HepG2 (cell line): ENCODE results near the gene AHRR. TPM values are rescaled to one million over a fixed set of nuclear protein-coding genes. Genes with fewer than 3 reads are reported as not detected.

Experiments used
- AGO2 ChIP-seq: fragments of 200-400 bp; formaldehyde crosslinking; optimal IDR thresholded peaks from 2 replicates; pipeline ENCODE3; 2017; ENCODE audit warnings: mild to moderate bottlenecking, low read depth, low read length, moderate library complexity
- ATAD3A ChIP-seq: sonication (generic); formaldehyde crosslinking; IDR thresholded peaks from 2 replicates; pipeline ENCODE4 v1.4.0; 2020; ENCODE audit warnings: missing genetic modification reagents
- HNRNPUL1 ChIP-seq: fragments of 200-400 bp; formaldehyde crosslinking; IDR thresholded peaks from 2 replicates; pipeline ENCODE4 v1.6.1; 2017; ENCODE audit warnings: low read depth, mild to moderate bottlenecking, low read length, moderate library complexity
- KDM4B ChIP-seq: sonication (generic); formaldehyde crosslinking; IDR thresholded peaks from 2 replicates; pipeline ENCODE4 v1.4.0; 2020; ENCODE audit warnings: missing genetic modification reagents
- LCORL ChIP-seq, 2 experiments: fragments of 450-650 bp in 1 of 2; sonication (generic) in 1 of 2; formaldehyde crosslinking in 1 of 2; IDR thresholded peaks; 2 replicates each; pipeline versions ENCODE4 v1.5.0 to v1.6.1; 2017 to 2020; ENCODE audit warnings: antibody characterized with exemption in 1 of 2, missing genetic modification reagents in 1 of 2
- RAD21 ChIP-seq: fragments of 450-650 bp; formaldehyde crosslinking; IDR thresholded peaks from 2 replicates; pipeline ENCODE4 v1.5.0; 2020; ENCODE audit warnings: mild to moderate bottlenecking
- TCF7L2 ChIP-seq: IDR thresholded peaks from 2 replicates; pipeline ENCODE4 v1.6.1; 2011; ENCODE audit warnings: mild to moderate bottlenecking, low read depth, low read length, moderate library complexity
- ZKSCAN8 ChIP-seq: IDR thresholded peaks from 2 replicates; pipeline ENCODE4 v1.6.1; 2016; ENCODE audit warnings: borderline replicate concordance, missing genetic modification reagents, missing compliant biosample characterization
- ZNF207 ChIP-seq: fragments of 450-650 bp; IDR thresholded peaks from 2 replicates; pipeline ENCODE4 v1.6.1; 2016; ENCODE audit warnings: antibody characterized with exemption, borderline replicate concordance
- ZNF333 ChIP-seq: sonication (generic); formaldehyde crosslinking; IDR thresholded peaks from 2 replicates; pipeline ENCODE4 v1.4.0; 2020; ENCODE audit warnings: mild to moderate bottlenecking, missing genetic modification reagents, borderline replicate concordance
- ZNF792 ChIP-seq: IDR thresholded peaks from 2 replicates; pipeline ENCODE4 v1.6.1; 2016
- ZNF891 ChIP-seq: sonication (generic); formaldehyde crosslinking; IDR thresholded peaks from 2 replicates; pipeline ENCODE4 v1.5.0; 2020; ENCODE audit warnings: mild to moderate bottlenecking, missing genetic modification reagents
- polyA plus RNA-seq, 8 experiments: library from polyadenylated mRNA; depleted of rRNA in 3 of 8; stranded (reverse) in 7 of 8; unstranded in 1 of 8; fragments of >200 nt; fragmentation: Illumina TruSeq in 4 of 8; extraction: Trizol in 4 of 8; gene quantifications; 2 replicates each; pipeline versions ENCODE4 v1.2.1 to v1.2.3, GENCODE V29; 2011 to 2016; ENCODE audit warnings: low read depth in 4 of 8, missing spikeins in 1 of 8, mixed read lengths in 1 of 8; ENCODE audit not compliant: insufficient read depth in 1 of 8
- total RNA-seq, 5 experiments: library from RNA; depleted of rRNA; stranded (reverse); fragments of >200 nt; fragmentation: Illumina TruSeq; extraction: Trizol; gene quantifications; 2 replicates each; pipeline ENCODE4 v1.2.3, GENCODE V29; 2016; ENCODE audit warnings: low read depth in 1 of 5
- TF ChIP-seq, protein P1 (sequence below): IDR thresholded peaks from 2 replicates; pipeline ENCODE4 v1.6.1; 2012; ENCODE audit warnings: low read length, improper control_type of control experiment
- TF ChIP-seq, protein P2 (sequence below): sonication (generic); formaldehyde crosslinking; IDR thresholded peaks from 2 replicates; pipeline ENCODE4 v1.4.0; 2020; ENCODE audit warnings: missing genetic modification reagents, borderline replicate concordance
- TF ChIP-seq, protein P3 (sequence below): sonication (generic); formaldehyde crosslinking; IDR thresholded peaks from 2 replicates; pipeline ENCODE4 v1.4.0; 2020; ENCODE audit warnings: missing genetic modification reagents
- TF ChIP-seq, protein P4 (sequence below): sonication (generic); formaldehyde crosslinking; IDR thresholded peaks from 2 replicates; pipeline ENCODE4 v1.4.0; 2020; ENCODE audit warnings: mild to moderate bottlenecking, missing genetic modification reagents, borderline replicate concordance
- TF ChIP-seq, protein P5 (sequence below): sonication (generic); formaldehyde crosslinking; IDR thresholded peaks from 2 replicates; pipeline ENCODE4 v1.8.1; 2023; ENCODE audit warnings: mild to moderate bottlenecking, moderate library complexity, missing genetic modification reagents
- TF ChIP-seq, protein P6 (sequence below): sonication (generic); formaldehyde crosslinking; IDR thresholded peaks from 2 replicates; pipeline ENCODE4 v1.5.0; 2020; ENCODE audit warnings: mild to moderate bottlenecking, missing genetic modification reagents, borderline replicate concordance

The AHRR gene
- total and polyA plus RNA-seq, 2 of the 13 experiments (the other 11 are each of a cell fraction or from before 2014, with no cell fraction given): 0.28 to 0.35 TPM

DNA sequence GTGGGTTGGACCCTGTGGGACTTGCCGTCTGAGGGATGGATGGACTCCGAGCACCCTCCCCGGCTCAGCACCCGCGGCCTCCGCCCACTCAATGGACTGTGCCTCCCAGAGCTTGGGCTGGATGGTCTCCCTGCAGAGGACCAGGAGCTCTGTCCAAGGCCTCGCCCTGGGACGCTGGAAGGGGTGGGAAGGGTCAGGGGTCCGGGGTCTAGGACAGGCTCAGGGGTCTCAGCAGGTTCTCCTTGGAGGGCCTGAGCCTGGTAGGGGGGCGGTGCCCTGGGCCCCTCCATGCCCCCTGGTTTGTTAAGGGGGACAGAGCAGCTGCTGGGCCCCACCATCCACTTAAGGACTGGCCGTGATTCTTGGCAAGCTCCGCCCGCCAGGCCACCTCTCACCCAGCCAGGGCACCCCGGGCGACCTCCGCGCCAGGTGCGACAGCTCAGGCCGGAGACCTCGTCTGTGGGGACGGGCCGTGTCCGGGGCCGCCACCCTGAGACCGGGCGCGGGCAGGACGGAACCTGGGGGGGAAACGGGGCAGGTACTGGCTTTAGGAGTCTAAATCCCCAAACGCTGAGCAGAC is 150.7 kb downstream of the AHRR start (continued):
- TF ChIP-seq, protein P1, sequence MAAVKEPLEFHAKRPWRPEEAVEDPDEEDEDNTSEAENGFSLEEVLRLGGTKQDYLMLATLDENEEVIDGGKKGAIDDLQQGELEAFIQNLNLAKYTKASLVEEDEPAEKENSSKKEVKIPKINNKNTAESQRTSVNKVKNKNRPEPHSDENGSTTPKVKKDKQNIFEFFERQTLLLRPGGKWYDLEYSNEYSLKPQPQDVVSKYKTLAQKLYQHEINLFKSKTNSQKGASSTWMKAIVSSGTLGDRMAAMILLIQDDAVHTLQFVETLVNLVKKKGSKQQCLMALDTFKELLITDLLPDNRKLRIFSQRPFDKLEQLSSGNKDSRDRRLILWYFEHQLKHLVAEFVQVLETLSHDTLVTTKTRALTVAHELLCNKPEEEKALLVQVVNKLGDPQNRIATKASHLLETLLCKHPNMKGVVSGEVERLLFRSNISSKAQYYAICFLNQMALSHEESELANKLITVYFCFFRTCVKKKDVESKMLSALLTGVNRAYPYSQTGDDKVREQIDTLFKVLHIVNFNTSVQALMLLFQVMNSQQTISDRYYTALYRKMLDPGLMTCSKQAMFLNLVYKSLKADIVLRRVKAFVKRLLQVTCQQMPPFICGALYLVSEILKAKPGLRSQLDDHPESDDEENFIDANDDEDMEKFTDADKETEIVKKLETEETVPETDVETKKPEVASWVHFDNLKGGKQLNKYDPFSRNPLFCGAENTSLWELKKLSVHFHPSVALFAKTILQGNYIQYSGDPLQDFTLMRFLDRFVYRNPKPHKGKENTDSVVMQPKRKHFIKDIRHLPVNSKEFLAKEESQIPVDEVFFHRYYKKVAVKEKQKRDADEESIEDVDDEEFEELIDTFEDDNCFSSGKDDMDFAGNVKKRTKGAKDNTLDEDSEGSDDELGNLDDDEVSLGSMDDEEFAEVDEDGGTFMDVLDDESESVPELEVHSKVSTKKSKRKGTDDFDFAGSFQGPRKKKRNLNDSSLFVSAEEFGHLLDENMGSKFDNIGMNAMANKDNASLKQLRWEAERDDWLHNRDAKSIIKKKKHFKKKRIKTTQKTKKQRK: no peak
- TF ChIP-seq TCF7L2: no peak
- 0 out of 2 replicates have a peak, but pooled peaks have one; percentile 8 for TF ChIP-seq ZKSCAN8 (CRISPR knock-in tag)
- TF ChIP-seq ATAD3A: no peak
- TF ChIP-seq, protein P2, sequence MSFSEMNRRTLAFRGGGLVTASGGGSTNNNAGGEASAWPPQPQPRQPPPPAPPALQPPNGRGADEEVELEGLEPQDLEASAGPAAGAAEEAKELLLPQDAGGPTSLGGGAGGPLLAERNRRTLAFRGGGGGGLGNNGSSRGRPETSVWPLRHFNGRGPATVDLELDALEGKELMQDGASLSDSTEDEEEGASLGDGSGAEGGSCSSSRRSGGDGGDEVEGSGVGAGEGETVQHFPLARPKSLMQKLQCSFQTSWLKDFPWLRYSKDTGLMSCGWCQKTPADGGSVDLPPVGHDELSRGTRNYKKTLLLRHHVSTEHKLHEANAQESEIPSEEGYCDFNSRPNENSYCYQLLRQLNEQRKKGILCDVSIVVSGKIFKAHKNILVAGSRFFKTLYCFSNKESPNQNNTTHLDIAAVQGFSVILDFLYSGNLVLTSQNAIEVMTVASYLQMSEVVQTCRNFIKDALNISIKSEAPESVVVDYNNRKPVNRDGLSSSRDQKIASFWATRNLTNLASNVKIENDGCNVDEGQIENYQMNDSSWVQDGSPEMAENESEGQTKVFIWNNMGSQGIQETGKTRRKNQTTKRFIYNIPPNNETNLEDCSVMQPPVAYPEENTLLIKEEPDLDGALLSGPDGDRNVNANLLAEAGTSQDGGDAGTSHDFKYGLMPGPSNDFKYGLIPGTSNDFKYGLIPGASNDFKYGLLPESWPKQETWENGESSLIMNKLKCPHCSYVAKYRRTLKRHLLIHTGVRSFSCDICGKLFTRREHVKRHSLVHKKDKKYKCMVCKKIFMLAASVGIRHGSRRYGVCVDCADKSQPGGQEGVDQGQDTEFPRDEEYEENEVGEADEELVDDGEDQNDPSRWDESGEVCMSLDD: no peak
- 0 out of 2 replicates have a peak, but pooled peaks have one; percentile 61 for TF ChIP-seq ZNF333 (CRISPR knock-in tag)
- TF ChIP-seq, protein P3, sequence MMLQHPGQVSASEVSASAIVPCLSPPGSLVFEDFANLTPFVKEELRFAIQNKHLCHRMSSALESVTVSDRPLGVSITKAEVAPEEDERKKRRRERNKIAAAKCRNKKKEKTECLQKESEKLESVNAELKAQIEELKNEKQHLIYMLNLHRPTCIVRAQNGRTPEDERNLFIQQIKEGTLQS (CRISPR knock-in tag): no peak
- TF ChIP-seq, protein P4, sequence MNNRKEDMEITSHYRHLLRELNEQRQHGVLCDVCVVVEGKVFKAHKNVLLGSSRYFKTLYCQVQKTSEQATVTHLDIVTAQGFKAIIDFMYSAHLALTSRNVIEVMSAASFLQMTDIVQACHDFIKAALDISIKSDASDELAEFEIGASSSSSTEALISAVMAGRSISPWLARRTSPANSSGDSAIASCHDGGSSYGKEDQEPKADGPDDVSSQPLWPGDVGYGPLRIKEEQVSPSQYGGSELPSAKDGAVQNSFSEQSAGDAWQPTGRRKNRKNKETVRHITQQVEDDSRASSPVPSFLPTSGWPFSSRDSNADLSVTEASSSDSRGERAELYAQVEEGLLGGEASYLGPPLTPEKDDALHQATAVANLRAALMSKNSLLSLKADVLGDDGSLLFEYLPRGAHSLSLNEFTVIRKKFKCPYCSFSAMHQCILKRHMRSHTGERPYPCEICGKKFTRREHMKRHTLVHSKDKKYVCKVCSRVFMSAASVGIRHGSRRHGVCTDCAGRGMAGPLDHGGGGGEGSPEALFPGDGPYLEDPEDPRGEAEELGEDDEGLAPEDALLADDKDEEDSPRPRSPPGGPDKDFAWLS (CRISPR knock-in tag): no peak
- peak; percentile 83 for TF ChIP-seq AGO2
- TF ChIP-seq ZNF207: no peak
- no peak for TF ChIP-seq LCORL (IDR thresholded peaks at IDR 0.05)
- no peak for TF ChIP-seq LCORL (CRISPR knock-in tag; IDR thresholded peaks at IDR 0.05)
- TF ChIP-seq, protein P5, sequence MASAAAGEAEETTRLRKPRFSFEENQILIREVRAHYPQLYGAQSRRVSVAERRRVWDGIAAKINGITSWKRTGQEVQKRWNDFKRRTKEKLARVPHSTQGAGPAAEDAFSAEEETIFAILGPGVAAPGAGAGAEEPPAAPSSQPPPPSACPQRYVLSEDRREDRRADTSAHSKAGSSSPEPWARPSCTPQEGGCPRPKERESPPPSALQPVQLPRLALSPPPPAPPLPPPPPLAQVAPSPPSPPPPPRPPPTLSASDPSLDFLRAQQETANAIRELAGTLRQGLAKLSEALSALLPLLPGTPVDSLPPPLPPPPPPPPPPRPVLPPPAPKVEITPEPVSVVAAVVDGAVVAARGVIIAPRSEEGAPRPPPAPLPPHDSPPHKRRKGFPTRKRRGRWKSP (CRISPR knock-in tag): no peak
- TF ChIP-seq HNRNPUL1: no peak
- TF ChIP-seq KDM4B: no peak
- no peak for TF ChIP-seq ZNF792 (CRISPR knock-in tag)
- TF ChIP-seq, protein P6, sequence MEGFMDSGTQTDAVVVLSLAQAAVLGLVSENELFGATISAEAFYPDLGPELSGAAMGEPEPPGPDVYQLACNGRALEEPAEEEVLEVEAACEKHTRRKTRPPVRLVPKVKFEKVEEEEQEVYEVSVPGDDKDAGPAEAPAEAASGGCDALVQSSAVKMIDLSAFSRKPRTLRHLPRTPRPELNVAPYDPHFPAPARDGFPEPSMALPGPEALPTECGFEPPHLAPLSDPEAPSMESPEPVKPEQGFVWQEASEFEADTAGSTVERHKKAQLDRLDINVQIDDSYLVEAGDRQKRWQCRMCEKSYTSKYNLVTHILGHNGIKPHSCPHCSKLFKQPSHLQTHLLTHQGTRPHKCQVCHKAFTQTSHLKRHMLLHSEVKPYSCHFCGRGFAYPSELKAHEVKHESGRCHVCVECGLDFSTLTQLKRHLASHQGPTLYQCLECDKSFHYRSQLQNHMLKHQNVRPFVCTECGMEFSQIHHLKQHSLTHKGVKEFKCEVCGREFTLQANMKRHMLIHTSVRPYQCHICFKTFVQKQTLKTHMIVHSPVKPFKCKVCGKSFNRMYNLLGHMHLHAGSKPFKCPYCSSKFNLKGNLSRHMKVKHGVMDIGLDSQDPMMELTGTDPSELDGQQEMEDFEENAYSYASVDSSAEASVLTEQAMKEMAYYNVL: no peak
- no peak for TF ChIP-seq RAD21 (CRISPR knock-in tag)
- TF ChIP-seq ZNF891: peak; percentile 11; the same call in 1 of the 2 replicates
